HG03520 (cell line): ENCODE measurements around the gene BEST1.

Experiments used
- ATAC-seq: cut with Tn5 transposase; IDR thresholded peaks from one replicate; pipeline ENCODE4 v1.9.1; 2021; ENCODE audit warnings: mild to moderate bottlenecking, moderate library complexity; ENCODE audit not compliant: unreplicated experiment

Gene BEST1

DNA sequence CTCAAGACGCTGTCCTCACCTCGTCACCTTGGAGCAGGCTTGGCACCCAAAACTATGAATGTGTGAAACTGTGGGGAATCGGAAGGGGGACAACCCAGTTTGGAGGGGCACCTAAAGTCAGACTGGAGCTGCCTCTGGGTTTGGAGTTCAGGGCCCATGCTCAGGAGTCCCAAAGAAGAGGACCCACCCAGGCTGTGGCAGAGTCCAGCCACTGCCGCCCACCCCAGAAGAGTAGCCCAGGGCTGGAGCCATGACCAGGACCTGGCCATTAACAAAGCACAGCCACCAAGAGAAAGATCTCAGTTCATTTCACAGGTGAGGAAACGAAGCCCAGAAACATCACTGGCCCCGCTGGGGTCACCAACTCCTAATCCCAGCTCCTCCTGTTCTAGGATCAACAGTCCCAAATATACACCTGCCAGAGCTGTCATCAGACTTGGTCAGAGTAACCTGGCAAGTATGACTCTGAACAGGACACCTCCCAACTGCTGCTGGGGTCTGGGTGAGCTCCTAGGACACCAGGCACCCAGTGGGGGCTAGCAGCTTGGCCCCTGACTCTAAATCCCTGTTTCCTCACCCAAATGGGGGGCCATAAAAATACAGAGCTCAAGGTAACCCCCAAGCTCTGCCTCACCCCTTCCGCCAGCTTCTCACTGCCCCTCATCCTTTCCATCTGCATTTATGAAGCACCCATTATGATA lies 35.5 kb upstream of the BEST1 start:
- ATAC-seq: no peak

DNA sequence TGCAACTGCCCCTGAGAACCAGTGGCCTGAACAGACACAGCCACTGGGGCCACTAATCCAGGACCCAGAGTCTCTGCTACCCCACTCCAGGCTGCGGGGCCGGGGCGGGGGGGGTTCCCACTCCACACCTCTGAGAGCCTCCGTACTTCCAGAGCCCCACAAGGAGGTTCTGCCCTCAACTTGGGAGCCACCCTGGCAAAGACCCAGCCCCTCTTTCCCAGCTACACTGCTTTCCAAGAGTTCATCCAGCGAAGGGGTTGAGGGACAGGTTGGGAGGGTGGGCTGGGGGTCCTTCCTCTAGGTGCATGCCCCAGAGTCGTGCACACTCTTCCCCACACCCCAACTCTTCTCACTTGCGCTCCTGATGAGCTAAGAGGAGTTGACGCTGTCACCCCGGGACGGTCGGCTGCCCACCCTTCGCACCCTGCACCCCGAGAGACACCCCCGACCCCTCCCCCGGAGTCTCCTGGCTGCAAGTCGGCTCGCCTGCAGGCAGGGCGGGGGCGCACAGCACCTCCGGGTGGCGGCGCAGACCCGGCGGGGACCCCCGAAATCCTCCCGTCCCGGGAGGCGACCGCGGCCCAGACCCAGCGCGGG lies 33.3 kb upstream of the BEST1 start:
- no peak for ATAC-seq

DNA sequence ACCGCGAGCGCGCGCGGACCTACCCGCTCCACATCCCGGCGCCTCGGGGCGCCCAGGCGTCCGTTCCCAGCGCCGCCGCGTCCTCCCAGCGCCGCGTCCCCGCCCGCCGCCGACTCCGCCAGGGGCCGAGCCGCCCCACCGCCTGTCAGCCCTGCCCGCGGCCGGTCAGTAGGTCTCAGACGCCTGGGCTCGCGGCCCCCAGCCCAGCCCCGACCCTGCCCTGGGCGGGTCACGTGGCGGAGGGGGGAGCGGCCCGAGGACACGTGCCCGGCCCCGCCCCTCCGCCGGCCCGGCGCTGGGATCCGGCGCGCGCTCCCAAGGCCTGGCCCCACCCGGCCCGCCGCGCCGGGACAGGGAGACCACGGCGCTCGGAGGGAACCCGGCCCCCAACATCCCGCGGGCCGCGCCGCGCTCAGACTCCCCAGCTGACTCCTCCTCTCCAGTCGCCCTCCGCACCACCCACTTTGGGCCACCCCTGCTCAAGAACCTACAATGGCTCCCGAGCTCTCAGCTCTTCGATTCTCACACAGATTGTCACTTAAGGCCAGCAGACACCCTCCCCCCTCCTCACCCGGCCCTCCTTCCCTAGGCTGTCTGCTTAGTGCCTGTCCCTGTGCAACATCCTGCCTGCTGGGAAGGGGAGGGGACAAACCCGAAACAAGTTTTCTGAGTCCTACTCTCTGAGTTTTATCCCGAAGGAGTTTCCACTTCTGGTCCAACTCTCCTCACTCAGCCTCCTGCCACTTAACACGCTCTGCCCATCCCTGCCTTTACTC lies 32.6 kb upstream of the BEST1 start, which contains the start of gene RAB3IL1:
Gene RAB3IL1, minus strand, starts transcription at position 233 of the 776 bp plus-strand sequence. Its CDS starts 199 bp downstream, at position 34.
- ATAC-seq: no peak

DNA sequence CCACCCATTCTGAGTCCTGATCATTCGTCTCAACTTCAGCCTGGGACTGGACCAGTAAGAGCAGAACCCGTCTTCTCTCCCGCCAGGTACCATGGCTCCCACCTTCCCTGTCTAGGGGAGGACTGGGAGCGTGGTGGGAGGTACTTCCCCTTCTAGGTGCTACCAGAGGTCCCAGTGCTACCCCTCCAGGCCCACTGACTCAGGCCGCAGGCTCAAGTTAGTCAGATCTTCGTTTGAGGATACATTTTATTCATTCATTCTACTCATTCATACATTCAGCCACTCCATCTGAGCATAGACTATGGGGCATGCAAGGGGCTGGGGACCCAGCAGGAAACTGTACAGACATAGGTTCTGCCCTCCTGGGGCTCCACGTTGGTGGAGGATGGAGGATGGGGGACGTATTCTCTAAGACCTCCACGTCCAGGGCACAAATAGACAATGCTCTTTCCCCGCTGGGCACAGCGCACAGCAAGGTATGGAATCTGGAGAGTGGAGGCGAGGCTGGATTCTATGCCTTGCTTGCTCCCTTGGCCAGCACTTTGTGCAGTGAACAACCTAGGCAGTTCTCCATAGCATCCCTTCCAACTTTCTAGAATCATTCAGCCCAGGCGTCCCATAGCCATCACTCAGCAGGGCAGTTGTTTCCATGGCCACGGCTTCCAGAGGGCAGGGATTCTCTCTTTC lies 31.8 kb upstream of the BEST1 start:
- ATAC-seq: no peak

DNA sequence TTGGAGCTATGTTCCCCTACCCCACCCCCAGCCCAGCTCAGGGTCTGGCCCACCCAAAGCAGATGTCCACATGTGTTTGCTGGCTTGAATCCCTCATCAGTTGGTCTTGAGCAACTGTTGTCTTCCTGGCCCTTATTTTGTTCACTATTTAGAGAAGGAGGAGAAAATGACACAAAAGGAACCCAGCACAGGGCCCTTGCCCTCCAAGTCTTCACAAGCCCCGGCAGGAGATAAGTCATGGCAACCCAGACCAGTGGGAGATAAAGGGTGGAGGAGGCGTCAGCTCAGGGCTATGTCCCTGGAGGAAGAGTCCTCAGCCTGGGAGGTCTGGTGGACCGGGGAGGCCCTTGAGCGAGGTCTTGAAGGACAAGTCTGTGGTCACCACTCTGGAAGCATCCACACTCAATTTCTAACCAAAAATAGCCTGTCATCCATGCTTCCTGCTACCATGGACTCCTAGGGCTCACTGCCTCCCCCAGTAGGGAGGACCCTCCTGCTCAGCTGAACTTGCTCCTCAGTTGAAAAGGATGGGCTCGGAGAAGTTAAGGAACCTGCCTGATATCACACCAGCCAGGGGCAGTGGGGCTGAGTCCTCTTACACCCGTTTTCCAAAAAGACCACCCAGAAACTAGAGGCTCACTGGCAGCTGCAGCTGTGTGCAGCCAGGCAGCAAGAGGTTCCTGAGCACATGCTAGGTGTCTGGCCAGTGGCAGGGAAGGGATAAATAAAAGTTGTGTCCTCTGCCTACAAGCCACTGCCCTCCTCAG lies 31.0 kb upstream of the BEST1 start:
- no peak for ATAC-seq

DNA sequence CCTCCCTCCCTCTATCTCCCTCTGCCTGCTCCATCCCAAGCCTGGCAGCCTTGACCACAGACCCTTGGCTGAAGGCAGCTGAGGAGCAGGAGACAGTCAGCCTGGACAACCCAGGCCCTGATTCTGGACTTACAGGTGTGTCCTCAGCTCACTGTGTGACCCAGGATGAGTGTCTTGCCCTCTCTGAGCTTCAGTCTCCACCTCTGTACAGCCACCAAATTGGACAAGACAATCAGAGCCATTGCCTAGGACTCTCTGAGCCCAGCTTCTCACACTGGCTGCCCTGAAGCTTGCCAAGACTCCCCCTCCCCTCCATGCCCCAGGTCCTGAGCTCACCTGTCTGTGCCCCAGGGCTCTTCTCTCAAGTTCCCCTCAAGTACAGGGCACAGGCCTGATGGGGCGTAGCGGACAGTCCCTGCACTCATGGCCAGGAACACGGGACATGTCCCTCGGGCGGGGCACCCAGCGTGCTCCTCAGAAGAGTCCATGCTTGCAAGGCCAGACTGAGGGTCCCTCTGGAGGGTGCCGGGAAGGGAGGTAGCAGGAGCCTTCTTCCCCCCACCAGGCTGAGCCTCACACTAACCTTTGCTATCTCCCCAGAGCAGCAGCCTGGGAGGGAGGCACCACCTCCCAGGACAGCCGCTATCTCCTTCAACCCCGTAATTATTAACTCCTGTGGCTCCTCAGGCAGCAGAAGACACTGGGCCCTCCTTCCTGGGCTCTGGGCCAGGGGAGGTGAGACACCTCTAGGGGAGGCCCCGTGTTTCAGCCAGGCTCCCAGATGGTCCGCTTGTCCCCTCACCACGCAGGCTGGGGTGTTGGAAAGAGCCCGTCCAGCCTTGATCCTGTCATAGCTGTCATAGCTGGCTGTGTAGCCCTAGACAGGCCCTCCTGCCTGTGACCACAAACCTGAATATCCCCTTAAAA lies 30.2 kb upstream of the BEST1 start:
- ATAC-seq: no peak

DNA sequence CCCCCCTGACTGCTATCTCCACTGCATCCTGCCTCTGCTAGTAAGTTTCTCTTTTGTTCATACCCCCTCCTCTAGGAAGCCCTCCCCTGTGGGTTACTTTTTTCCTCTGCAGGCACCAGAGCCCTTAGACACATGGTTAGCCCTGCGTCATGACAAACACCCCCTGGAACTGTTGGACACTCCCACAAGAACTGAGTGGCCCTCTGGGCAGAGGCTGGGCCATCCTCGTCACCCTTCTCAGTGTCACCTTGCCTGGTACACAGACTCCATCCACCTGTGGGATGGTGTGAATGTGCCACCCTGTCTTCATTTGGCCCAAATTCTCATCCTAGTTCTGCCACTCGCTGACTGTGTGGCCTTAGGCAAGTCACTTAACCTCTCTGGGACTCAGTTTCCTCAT lies 28.7 kb upstream of the BEST1 start:
- no peak for ATAC-seq

DNA sequence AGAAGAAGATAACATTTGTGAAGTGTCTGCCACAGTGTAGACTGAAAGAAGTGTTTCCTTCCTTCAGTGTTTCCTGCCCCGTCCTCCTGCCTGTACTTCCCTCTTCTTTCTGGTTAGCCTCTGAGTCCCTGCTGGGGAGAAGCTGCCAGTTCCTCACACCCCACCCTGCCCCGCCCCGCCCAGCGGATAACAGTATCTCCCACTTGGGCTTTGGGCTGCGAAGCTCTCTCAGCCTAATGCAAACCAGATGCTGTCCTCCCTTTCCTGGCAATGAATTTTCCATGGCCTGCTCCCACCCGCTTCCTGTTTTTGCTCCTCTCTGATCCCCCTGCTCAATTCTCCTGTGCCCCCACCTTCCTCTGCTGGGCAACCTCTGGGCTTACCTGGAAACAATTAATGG lies 27.6 kb upstream of the BEST1 start:
- no peak for ATAC-seq

DNA sequence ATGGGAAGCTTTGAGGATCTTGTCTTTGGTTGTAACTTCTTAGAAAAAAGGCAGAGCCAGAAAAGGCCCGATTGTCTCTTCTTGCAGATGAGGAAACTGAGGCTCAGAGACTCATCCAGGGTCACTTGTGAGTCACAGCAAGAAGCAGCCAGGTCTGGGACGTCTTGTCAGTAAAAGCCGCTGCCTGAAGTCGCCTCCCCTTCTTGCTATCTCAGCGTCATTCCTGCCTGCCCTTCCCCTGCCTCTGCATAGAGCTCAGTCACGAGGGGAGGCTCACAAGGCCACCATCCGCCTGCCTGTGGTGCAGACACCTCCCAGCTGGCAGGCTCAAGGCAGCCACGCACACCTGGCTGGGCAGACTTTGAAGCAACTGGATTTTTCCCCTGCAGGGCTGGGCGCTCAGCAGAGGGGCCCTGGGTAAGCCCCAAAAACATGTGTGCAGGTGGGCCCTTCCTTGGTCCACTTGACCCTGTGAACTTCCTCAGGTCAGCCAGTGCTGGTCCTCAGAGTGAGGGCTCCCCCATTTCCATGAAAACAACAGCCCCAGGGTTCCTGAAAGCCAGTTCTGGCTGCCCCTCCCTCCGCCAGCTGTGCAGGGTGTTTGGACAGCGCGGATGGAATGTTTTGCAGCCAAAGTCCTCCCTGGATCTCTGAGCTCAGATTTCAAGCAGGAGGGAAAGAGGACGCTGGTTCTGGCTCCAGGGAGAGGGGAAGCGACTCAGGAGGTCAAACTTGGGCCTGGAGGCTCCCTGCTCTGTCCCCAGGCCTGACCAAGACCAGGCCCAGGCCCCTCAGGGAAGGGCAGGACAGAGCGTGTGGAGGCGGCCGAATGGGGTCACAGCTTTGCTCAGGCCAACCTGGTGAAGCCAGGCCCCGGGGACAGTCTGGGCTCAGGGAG lies 26.7 kb upstream of the BEST1 start:
- no peak for ATAC-seq

DNA sequence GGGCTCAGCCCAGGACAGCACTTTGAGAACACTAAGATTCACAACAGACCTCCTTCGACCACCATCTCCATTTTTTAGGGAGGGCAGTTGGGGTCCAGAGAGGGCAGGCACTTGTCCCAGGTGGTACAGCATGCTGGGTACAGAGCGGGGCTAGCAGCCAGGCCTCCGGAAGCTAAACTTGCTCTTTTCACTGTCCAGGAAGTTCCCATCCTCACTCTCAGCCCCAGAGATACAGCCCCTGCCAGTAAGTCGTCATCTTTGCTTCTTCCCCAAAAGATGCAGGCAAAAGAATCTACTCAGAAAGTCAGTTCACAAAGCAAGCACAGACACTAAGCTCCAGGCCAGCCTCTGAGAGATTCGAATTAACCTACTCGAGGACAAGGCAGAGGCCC lies 26.1 kb upstream of the BEST1 start:
- no peak for ATAC-seq

DNA sequence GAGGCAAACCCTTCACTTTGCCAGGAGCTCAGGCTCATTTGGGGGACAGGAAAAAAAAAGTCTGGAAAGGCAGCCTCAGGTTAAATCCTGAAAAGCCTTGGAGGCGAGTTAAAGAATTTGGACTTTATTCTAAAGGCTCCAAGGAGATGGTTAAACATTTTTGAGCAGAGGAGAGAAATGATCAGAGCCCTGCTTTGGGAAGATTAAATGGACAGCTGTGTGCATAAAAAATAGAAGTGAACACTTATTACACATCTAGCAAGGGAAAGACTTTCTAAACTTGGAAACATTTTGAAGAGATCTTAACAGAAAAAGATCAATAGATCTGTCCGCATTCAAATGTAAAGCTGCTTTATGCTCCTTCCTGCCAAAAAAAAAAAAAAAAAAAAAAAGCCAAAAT lies 24.4 kb upstream of the BEST1 start:
- ATAC-seq: no peak

DNA sequence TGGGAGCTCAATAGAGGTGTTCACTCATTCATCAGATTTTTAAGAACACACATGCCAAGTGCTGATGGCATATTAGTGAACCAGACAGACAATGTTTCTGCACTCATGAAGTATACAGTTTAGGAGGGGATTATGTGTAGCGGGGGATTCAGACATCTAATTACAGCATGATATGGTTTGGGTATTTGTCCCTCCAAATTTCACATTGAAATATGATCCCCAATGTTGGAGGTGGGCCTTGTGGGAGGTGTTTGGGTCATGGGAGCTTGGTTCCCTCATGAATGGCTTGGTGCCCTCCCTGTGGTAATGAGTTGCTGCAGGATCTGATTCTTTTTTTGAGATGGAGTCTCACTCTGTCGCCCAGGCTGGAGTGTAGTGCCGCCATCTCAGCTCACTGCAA lies 23.9 kb upstream of the BEST1 start:
- no peak for ATAC-seq

DNA sequence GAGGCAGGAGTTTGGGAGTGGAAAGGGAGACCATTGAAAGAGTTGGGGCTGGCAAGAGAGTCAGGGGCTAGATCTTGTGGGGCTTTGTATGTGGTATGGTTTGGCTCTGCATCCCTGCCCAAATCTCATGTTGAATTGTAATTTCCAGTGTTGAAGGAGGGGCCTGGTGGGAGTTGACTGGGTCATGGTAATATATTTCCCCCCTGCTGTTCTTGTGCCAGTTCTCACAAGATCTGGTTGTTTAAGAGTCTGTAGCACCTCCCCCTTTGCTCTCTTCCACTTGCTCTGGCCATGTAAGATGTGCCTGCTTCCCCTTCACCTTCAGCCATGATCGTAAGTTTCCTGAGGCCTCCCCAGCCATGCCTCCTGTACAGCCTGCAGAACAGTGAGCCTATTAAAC lies 22.6 kb upstream of the BEST1 start:
- no peak for ATAC-seq

DNA sequence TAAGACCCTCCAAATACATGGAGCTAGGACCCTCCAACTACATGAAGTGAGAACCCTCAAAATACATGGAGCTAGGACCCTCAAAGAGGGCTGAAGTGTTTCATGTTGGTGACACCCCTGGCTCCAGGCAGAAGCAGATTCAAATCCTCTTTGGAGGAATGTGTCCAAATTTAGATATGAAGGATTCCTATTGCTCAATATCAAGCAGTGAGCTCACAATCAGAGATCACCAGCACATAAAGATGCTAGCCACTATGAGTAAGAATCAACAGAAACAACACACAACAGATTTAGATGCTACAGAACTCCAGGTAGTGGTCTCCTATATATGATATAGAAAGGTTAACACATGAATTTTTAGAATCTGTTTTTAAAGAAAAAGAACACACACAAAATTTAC lies 21.5 kb upstream of the BEST1 start:
- ATAC-seq: no peak

DNA sequence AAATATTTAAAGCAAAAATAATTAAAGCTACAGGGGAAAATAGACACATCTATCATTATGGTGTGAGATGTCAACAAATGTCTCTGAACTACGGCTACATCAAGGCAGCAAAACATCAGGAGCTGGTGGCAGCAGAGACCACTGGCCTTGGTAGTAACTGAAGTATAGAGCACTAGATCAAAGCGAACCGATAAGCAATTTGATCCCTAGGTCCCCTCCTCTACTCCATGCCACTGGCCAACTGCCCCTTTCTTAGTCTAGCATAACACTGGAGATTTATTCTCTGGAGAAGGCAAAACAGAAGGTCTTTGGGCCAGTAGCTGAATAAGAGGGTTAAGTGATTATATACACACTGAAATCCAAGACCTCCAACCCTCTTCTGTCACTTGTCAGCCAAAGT lies 19.2 kb upstream of the BEST1 start:
- no peak for ATAC-seq

DNA sequence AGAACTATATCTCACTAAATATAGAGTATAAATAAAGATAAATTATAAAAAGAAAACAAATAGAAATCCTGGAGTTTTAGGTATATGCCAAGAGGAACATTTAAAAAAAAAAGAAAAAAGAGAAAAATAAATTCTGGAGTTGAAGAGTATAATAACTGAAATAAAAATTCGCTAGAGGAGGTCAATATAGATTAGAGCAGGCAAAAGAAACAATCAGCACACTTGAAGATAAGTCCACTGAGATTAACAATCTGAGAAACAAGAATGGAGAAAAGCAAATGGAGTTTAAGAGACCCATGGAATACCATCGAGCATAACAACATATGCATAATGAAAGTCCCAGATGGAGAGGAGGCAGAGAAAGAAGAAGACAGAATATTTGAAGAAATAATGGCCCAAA lies 14.3 kb upstream of the BEST1 start:
- ATAC-seq: no peak

DNA sequence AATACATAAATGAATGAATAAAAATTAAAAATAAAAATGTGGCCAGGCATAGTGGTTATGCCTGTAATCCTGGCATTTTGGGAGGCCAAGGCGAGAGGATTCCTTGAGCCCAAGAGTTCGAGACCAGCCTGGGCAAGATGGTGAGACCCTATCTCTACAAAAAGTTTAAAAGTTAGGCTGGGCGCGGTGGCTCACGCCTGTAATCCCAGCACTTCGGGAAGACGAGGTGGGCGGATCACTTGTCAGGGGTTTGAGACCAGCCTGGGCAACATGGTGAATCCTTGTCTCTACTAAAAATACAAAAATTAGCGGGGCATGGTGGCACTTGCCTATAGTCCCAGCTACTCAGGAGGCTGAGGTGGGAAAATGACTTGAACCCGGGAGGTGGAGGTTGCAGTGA lies 9.7 kb upstream of the BEST1 start:
- no peak for ATAC-seq

DNA sequence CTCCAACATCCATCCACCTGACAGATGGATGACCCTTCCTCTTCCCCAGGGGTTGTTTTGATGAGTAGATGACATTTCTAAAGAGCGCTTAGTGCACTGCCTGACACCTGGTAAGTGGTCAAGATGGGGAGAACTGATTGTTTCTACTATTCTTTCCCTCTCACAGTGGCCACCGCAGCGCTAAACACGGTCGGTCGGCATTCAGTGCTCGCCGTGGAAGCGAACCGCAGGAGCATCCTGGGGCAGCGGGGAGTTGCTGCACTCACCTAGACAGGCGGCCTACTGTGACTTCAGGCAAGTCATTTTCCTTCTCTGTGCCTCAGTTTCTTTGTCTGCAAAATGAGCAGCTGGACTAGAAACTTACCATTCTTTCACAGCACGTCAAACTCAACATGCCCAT lies 5.0 kb upstream of the BEST1 start:
- no peak for ATAC-seq

DNA sequence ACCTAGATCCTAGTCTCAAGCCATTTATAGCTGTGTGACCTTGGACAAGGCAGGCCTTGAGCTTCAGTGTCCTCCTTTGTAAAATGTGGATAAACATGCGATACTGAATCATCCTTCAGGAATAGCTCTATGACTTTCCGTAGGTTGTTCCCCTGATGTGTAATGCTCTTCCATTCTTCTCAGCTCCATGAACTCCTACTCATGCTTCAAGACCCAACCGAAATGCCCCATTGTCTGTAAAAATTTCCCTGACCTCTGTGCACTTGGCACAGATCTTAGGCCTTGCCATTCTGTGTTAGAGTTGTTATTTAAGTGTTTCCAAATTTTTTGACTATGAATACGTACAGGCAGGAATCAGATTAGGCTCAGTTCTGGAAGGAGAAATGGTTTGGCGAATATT lies 3.3 kb upstream of the BEST1 start:
- no peak for ATAC-seq
